Measurements from ENCODE around the gene ZNF358.
A peak's percentile ranks its signal among the peaks of the same experiment; 100 is the strongest.
"Not testable (repeated sequence)": the region's sequence is repeated elsewhere in the genome, so short reads cannot be mapped to it uniquely, and the experiment has no call there.

The ZNF358 gene

DNA sequence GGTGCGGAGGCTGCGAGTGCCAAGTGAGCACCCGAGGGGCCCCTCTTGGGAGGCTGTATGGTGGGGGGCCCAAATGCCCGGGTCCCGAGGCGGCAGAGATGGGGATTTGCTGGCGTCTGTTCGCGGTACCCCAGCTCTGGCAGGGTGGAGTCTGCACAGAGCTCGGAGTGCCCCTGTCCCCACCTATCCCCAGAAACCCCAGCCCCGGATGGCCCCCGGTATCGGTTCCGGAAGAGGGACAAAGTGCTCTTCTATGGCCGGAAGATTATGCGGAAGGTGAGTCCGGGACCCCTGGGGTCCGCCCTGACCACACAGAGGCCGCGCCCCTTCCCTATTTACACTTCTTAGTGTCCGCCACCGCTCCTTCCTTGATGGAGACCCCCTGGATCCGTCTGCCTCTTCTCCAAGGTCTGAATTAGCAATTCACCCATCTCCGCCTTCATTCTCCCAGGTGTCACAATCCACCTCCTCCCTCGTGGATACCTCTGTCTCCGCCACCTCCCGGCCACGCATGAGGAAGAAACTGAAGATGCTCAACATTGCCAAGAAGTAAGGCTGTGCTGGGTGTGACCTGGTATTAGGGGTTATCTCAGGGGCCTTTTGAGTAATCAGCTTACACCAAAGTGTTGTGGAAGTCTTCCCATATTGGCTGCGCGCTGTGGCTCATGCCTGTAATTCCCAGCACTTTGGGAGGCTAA, 20.2 kb downstream of the ZNF358 start:
- no peak for DNase-seq (ENCODE audit: low spot score)

DNA sequence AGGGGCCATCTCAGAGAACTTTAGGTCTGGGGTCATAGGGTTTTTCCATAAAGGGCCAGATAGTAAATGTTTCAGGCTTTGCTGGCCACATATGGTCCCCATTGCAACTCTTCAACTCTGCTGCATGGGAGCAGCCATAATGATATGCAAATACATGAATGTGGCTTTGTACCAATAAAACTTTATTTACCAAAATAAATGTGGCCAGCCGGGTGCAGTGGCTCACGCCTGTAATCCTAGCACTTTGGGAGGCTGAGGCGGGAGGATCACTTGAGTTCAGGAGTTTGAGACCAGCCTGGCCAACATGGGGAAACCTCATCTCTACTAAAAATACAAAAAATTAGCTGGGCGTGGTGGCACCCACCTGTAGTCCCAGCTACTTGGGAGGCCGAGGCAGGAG, 23.1 kb downstream of the ZNF358 start:
- not testable (repeated sequence) for DNase-seq (ENCODE audit: low spot score)

DNA sequence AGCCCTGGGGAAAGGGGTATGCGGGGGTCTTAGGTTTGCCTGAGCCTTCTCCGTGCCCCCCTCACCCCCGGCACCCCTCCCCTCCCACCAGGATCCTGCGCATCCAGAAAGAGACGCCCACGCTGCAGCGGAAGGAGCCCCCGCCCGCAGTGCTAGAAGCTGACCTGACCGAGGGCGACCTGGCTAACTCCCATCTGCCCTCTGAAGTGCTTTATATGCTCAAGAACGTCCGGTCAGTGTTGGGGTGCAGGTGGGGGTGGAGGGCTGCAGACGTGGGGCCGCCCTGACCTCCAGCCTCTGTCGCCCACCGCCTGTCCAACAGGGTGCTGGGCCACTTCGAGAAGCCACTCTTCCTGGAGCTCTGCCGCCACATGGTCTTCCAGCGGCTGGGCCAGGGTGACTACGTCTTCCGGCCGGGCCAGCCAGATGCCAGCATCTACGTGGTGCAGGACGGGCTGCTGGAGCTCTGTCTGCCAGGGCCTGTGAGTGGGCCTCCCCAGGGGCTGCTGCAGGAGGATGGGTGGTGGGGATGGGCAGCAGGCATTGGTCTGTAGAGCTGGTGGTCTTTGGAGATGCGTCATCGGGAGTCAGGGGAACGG, 24.0 kb downstream of the ZNF358 start:
- no peak for DNase-seq (ENCODE audit: low spot score)

DNA sequence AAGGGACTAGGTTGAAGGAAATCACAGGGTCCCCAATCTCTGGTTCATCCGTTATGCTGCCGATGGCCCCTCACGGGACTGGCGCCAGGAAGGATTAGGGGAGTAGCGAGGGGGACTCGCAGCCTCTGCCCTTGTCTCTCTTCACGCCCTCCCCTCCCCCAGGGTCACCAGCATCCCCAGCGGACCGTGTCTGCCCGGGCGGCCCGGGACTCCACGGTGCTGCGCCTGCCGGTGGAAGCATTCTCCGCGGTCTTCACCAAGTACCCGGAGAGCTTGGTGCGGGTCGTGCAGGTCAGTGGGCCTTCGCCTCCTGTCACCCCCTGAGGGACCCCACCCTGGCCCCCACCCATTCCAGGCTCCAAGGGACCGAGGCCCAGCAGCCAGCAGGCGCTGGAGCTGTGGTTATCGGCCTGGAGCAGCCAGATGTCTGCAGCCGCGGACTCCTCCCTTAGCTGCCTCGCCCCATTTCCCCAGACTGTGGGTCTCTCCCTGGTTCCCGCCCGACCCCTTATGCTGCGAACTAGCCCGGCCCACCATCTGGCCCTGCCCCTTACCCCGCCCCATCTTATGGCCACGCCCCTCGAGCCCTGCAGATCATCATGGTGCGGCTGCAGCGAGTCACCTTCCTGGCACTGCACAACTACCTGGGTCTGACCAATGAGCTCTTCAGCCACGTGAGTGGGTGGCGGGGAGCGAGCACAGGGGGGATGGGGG, 25.0 kb downstream of the ZNF358 start:
- DNase-seq (ENCODE audit: low spot score), result peak; percentile 36

DNA sequence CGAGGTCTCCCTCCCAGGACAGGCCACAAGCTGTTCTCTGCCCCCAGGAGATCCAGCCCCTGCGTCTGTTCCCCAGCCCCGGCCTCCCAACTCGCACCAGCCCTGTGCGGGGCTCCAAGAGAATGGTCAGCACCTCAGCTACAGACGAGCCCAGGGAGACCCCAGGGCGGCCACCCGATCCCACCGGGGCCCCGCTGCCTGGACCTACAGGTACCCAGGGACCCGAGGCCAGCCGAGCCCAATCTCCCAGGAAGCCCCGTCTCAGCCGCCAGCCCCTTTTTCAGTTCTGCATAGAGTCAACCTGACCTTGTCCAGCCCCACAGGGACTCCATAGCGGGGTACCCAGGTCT, 25.5 kb downstream of the ZNF358 start:
- DNase-seq (ENCODE audit: low spot score), result no peak

DNA sequence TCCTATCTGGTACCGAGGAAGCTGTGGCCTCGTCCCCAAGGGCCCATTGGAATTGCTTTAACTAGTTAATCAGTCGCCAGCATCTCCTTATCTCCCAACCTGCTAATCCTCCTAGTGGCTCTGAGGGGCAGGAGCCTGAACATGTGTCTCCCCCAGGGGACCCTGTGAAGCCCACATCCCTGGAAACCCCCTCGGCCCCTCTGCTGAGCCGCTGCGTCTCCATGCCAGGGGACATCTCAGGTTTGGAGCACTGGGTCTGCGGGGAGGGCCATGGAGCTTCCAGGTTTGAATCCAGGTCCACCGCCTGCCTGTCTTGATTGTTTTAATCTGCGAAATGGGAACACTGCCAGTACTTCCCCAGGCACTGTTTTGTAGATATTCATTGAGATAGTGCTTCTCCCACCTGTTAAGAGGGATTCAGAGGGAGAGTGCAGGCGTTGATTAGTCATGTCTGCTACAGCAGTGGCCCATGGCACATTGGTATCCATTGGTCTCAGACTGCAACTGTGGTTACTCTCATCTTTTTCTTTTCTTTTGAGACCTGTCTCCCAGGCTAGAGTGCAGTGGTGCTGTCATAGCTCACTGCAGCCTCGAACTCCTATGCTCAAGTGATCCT, 26.0 kb downstream of the ZNF358 start:
- no peak for DNase-seq (ENCODE audit: low spot score)

DNA sequence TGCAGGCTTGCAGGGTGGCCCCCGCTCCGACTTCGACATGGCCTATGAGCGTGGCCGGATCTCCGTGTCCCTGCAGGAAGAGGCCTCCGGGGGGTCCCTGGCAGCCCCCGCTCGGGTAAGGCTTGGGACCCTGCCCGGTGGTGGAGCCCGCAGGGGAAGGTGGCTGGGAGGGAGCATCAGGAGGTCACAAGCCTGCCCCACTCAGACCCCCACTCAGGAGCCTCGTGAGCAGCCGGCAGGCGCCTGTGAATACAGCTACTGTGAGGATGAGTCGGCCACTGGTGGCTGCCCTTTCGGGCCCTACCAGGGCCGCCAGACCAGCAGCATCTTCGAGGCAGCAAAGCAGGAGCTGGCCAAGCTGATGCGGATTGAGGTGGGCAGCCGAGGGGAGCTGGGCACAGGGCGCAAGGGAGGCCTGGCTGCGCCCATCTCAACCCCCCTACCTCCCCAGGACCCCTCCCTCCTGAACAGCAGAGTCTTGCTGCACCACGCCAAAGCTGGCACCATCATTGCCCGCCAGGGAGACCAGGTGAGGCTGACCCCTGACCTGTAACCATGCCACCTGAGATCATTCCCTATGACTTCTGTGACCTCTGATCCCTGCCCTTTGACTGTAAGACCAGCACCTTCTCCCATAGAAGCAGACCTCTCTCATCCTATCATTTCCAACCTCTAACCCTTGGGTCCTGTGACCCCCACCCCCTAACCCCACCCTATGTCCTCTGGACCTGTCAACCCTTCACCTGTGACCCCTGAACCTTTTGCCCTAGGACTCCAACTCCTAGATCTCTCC, 26.8 kb downstream of the ZNF358 start:
- no peak for DNase-seq (ENCODE audit: low spot score)

DNA sequence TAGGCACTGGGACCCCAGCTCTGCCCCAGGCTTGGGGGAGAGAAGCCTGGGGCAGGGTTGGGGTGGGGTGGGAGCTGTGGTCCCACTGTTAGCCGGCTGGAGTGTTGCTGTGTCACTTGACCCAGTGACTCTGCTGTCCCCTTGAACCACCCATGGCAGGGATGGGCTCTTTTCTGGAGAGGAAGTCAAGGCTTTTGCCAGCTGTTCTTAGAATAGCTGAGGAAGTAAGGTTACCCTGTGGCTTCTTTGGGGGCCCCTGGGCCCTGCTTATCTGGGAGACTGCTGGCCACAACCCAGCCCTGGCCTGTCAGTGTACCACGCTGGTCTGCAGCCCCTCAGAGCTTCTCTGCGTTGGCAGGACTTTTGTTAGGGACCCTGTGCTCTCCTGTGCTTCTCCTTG, 28.7 kb downstream of the ZNF358 start:
- DNase-seq (ENCODE audit: low spot score), result no peak

DNA sequence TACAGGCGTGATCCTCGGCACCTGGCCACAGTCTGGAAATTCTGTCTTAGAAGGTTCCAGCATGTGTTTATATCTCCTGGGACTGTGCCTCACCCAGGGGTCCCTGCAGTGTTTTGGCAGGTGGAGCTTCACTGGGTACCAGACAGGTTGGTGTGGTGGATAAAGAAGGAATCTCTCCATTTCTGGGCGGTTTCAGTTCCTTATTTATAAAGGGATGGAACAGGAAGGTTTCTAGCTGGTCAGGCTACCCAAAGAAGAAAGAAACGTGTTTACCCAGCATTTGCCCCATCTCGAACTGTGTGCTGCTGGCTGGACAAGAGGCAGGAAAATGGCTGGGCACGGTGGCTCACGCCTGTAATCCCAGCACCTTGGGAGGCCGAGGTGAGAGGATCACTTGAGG, 29.4 kb downstream of the ZNF358 start:
- DNase-seq (ENCODE audit: low spot score), result no peak

DNA sequence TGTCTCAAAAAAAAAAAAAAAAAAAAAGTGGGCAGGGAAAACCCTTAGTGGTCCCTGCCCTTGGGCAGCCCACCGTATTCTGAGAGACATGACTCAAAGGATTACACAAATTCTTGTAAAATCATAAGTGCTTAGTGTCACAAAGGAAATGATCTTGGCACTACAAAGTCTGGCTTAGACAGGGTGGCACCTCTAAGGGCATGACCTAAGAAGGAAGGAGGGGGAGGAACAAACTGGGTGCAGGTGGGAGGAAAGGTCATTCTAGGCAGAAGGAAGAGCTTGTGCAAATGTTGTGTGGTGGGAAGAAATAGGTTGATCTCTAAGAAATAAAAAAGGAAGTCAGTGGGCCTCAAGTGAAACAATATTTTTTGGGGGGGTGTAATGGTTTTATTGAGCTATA, 30.0 kb downstream of the ZNF358 start:
- no peak for DNase-seq (ENCODE audit: low spot score)

DNA sequence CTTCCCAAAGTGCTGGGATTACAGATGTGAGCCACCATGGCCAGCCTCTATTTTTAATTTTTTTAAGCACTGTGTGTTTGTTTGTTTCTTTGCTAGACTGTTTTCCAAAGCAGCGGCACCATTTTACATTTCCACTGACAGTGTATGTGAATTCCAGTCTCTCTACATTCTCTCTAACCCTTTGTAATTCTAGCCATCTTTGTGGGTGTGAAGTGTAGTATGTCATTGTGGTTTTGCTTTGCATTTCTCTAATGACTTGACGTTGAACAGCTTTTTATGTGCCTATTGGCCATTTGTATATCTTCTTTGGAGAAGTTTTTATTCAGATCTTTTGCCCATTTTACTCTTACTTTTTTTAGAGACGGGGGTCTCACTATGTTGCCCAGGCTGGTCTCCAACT, 31.3 kb downstream of the ZNF358 start:
- peak; percentile 50 for DNase-seq (ENCODE audit: low spot score)

DNA sequence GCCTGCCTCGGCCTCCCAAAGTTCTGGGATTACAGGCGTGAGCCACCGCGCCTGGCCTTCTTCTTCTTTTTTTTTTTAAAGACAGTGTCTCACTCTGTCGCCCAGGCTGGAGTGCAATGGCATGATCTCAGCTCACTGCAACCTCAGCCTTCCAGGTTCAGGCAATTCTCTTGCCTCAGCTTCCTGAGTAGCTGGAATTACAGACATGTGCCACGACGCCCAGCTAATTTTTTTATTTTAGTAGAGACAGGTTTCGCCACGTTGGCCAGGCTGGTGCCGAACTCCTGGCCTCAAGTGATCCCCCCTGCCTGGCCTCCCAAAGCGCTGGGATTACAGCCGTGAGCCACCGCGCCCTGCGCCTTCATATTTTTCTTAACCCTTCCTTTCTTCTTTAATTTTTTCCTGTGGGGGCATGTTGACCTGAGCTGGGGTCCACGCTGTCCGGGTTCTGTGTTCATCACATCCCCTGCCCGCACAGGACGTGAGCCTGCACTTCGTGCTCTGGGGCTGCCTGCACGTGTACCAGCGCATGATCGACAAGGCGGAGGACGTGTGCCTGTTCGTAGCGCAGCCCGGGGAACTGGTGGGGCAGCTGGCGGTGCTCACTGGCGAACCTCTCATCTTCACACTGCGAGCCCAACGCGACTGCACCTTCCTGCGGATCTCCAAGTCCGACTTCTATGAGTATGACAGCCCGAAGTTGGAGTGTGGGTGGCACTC, 33.7 kb downstream of the ZNF358 start:
- no peak for DNase-seq (ENCODE audit: low spot score)

DNA sequence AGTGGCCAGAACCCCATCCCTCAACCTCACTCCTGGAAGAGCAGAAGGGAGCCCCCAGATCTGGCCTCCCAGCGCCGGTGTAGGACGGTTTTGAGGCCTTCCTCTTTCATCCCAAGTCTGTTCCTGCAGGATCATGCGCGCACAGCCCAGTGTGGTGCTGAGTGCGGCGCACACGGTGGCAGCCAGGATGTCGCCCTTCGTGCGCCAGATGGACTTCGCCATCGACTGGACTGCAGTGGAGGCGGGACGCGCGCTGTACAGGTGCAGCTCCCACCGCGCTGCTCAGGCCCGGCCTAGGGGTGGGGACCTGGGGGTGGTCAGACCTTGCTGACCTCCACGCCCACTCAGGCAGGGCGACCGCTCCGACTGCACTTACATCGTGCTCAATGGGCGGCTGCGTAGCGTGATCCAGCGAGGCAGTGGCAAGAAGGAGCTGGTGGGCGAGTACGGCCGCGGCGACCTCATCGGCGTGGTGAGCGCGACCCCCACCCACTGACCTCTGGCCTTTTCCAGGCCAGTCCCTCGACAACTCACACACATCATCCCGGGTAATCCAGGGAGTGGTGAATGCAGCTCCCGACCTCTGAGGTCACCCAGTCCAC, 34.4 kb downstream of the ZNF358 start:
- no peak for DNase-seq (ENCODE audit: low spot score)

DNA sequence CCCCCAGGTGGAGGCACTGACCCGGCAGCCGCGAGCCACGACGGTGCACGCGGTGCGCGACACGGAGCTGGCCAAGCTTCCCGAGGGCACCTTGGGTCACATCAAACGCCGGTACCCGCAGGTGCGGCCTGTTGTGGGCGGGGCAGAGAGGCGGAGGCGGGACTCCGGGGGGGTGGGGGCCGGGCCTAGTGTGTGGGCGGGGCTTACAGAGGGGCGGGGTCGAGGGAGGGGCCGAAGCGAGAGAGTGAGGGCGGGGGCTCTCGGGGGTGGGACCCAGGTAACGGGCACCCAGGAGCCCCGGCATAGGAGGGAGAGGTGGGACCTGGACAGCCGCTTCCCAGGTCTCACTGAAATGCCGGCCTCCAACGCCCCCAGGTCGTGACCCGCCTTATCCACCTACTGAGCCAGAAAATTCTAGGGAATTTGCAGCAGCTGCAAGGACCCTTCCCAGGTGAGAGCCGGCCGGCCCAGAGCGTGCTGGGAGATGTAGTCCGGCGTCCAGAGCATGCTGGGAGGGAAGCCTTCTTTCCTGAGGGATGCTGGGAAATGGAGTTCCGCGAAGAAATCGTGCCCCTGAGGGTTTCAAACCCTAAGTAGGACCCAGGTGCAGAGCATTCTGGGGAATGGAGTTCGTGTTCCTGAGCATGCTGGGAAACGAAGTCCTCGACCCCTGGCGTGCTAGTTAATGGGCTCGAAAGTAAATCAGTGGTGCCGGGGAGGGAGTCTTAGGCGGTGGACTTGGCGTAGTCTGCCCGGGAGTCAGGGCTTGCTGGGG, 35.3 kb downstream of the ZNF358 start:
- peak; percentile 25 for DNase-seq (ENCODE audit: low spot score)

DNA sequence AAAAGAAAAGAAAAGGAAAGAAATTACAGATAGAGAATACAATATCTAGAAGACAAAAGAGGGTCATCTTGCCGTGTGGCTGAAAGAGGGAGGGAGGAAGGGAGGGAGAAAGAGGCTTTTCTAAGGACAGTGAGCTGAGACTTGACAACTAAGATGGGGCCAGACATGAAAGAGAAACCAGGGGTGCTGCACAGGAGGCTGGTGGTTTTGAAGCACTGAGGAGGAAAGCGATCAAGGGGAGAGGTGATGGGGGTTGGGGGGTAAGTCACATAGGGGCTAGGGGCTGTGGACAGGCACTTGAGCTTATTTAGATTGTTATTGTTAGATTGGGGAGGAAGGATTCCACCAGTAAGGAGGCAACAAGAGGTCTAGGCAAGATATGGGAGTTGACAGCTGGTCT, 36.9 kb downstream of the ZNF358 start:
- no peak for DNase-seq (ENCODE audit: low spot score)

DNA sequence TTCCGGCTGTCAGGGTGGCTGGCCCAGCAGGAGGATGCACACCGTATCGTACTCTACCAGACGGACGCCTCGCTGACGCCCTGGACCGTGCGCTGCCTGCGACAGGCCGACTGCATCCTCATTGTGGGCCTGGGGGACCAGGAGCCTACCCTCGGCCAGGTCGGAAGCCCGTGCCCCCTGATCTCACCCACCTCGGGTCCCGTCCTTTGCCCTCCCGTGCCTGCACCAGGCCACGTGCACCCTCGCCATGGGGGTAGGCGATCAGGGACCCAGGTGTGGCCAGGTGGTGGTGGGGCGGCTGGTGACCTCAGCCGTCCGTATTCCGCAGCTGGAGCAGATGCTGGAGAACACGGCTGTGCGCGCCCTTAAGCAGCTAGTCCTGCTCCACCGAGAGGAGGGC, 38.7 kb downstream of the ZNF358 start:
- DNase-seq (ENCODE audit: low spot score), result no peak

DNA sequence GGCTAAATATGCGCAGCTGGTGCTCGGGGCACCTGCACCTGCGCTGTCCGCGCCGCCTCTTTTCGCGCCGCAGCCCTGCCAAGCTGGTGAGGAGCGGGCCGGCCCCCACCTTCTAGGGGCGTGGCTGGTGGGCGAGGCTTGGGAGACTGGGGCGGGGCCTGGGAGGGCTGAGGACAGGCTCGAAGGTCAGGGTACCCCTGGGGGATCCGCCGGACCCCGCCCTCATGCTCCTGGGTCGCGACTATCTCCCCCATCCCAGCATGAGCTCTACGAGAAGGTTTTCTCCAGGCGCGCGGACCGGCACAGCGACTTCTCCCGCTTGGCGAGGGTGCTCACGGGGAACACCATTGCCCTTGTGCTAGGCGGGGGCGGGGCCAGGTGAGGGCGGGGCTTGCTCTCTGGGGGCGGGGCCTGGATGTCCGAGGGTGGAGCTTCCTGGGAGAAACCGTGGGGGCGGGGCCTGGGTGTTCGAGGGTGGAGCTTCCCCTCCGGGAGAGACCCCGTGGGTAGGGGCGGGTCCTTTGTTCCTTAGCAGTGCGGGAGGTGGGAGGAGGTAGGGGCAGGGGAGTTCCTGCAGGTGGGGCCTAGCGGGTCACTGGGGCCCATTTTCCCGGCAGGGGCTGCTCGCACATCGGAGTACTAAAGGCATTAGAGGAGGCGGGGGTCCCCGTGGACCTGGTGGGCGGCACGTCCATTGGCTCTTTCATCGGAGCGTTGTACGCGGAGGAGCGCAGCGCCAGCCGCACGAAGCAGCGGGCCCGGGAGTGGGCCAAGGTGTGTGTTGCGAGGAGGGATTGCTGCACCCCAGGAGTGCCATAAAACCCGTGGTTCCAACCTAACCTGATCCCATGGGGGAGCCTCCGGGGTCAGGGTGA, 39.3 kb downstream of the ZNF358 start:
- no peak for DNase-seq (ENCODE audit: low spot score)

DNA sequence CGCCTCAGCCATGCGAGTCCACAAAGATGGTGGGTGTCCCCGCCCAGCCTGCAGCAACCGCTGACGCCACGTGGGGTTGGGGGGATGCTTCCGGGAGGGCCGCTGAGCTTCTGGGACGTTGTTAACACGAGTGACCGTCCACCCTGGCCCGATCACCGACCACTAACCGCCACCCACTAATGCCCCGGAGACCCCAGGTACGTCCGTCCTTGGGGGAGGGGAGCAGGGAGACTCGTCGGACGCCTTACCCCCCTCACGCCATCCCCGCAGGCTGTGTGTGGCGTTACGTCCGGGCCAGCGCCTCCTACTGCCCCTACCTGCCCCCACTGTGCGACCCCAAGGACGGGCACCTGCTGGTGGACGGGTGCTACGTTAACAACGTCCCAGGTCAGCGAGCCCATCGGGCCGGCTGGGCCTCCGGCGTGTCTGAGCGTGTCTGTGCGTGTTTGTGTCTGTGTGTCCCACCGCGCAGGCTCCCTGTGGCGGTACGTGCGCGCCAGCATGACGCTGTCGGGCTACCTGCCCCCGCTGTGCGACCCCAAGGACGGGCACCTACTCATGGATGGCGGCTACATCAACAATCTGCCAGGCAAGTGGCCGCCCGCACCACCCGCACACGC, 40.9 kb downstream of the ZNF358 start:
- DNase-seq (ENCODE audit: low spot score), result no peak

DNA sequence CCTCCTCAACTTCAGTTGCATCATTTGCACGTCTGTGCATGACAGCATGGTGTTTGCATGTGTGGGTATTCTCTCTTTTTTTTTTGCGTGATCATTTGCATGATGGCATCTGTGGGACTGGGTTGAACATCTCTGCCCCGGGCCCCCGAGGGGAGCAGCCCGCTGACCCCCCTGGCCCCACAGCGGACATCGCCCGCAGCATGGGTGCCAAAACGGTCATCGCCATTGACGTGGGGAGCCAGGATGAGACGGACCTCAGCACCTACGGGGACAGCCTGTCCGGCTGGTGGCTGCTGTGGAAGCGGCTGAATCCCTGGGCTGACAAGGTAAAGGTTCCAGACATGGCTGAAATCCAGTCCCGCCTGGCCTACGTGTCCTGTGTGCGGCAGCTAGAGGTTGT, 42.8 kb downstream of the ZNF358 start:
- no peak for DNase-seq (ENCODE audit: low spot score)

All from SW480 (cell line).